Measurements from ENCODE around the gene LRRC26.

Gene LRRC26

GRCh38 chr9:137168904-137169856, 671 bp downstream of the LRRC26 start:
- in situ Hi-C loops (cut with HindIII; ENCODE audit: low sequenced_read_pairs), result loop anchor here (25.0 kb wide), 1 partner anchor 357 kb away; the partner anchor contains the start of gene RABL6

- in situ Hi-C loops (cut with HindIII; ENCODE audit: low sequenced_read_pairs), result loop anchor here (25.0 kb wide), 1 partner anchor 356 kb away; the partner anchor contains the start of gene RABL6
Observed at GRCh38 chr9:137168573-137168903, 1.3 kb downstream of the LRRC26 start.

- in situ Hi-C loops (cut with HindIII; ENCODE audit: low sequenced_read_pairs), result loop anchor here (25.0 kb wide), 1 partner anchor 356 kb away; the partner anchor contains the start of gene RABL6
Observed at GRCh38 chr9:137167747-137168572, 1.9 kb downstream of the LRRC26 start.

GRCh38 chr9:137167277-137167746, 2.5 kb downstream of the LRRC26 start:
- in situ Hi-C loops (cut with HindIII; ENCODE audit: low sequenced_read_pairs), result loop anchor here (25.0 kb wide), 1 partner anchor 355 kb away; the partner anchor contains the start of gene RABL6

- in situ Hi-C loops (cut with HindIII; ENCODE audit: low sequenced_read_pairs), result loop anchor here (25.0 kb wide), 1 partner anchor 354 kb away; the partner anchor contains the start of gene RABL6
Observed at GRCh38 chr9:137166380-137167229, 3.2 kb downstream of the LRRC26 start.

GRCh38 chr9:137165250-137165836, 4.5 kb downstream of the LRRC26 start:
- in situ Hi-C loops (cut with HindIII; ENCODE audit: low sequenced_read_pairs), result loop anchor here (25.0 kb wide), 1 partner anchor 353 kb away; the partner anchor contains the start of gene RABL6

- in situ Hi-C loops (cut with HindIII; ENCODE audit: low sequenced_read_pairs), result loop anchor here (25.0 kb wide), 1 partner anchor 352 kb away; the partner anchor contains the start of gene RABL6
Observed at GRCh38 chr9:137164370-137165249, 5.2 kb downstream of the LRRC26 start.

- in situ Hi-C loops (cut with HindIII; ENCODE audit: low sequenced_read_pairs), result loop anchor here (25.0 kb wide), 1 partner anchor 352 kb away; the partner anchor contains the start of gene RABL6
Observed at GRCh38 chr9:137163805-137164204, 6.0 kb downstream of the LRRC26 start.

GRCh38 chr9:137163365-137163715, 6.5 kb downstream of the LRRC26 start:
- in situ Hi-C loops (cut with HindIII; ENCODE audit: low sequenced_read_pairs), result loop anchor here (25.0 kb wide), 1 partner anchor 351 kb away; the partner anchor contains the start of gene RABL6

GRCh38 chr9:137162505-137163364, 7.1 kb downstream of the LRRC26 start:
- in situ Hi-C loops (cut with HindIII; ENCODE audit: low sequenced_read_pairs), result loop anchor here (25.0 kb wide), 1 partner anchor 350 kb away; the partner anchor contains the start of gene RABL6

- in situ Hi-C loops (cut with HindIII; ENCODE audit: low sequenced_read_pairs), result loop anchor here (25.0 kb wide), 1 partner anchor 350 kb away; the partner anchor contains the start of gene RABL6
Observed at GRCh38 chr9:137161558-137162486, 8.0 kb downstream of the LRRC26 start.

GRCh38 chr9:137160716-137161557, 8.9 kb downstream of the LRRC26 start:
- in situ Hi-C loops (cut with HindIII; ENCODE audit: low sequenced_read_pairs), result loop anchor here (25.0 kb wide), 1 partner anchor 349 kb away; the partner anchor contains the start of gene RABL6

- in situ Hi-C loops (cut with HindIII; ENCODE audit: low sequenced_read_pairs), result loop anchor here (25.0 kb wide), 1 partner anchor 348 kb away; the partner anchor contains the start of gene RABL6
Observed at GRCh38 chr9:137160054-137160425, 9.8 kb downstream of the LRRC26 start.

GRCh38 chr9:137159105-137160053, 10.5 kb downstream of the LRRC26 start:
- in situ Hi-C loops (cut with HindIII; ENCODE audit: low sequenced_read_pairs), result loop anchor here (25.0 kb wide), 1 partner anchor 347 kb away; the partner anchor contains the start of gene RABL6
